Hypothalamus (tissue), 51 donors: ENCODE data around the gene TMEM164.
A peak's percentile ranks its signal among the peaks of the same experiment; 100 is the strongest.

Experiments used
- DNase-seq, 51 donors: peaks; one replicate each; lab custom pipeline; 2025; lab: John Stamatoyannopoulos, UW

The TMEM164 gene

DNA sequence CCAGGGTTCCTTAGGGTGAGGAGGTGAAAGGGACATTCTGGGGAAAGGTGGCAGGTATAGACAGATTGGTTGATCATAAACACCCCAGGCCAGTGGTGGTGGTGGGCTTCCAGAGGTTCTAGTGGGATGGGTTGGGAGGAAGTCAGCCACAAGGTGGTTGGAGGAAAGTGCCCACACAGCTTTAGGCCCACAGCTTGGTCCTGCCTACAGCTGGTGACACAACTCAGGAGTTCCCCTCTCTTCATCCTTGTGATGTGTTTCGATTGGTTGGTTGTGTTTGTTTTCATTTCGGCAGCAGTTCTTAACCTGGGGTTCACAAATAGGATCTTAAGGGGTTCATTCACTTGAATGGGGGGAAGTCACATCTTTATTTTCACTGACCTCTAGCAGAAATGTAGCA, 157.0 kb downstream of the TMEM164 start:
- no peak for DNase-seq

DNA sequence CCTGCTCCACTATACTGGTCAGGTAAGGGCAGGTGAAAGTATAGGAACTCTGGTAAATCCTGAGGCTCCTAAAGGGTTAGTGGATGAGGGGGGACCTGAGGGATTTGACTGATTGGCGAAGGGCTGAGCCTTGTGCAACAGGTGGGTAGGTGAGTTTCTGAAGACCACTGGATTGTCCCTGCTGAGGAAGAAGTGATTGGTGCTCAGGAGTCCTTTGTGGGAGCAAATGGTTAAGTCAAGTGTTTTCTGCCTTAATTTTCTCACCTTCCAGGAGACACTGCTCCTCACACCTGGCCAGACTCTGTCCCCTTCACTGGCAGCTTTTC, 158.4 kb downstream of the TMEM164 start:
- DNase-seq = no peak

DNA sequence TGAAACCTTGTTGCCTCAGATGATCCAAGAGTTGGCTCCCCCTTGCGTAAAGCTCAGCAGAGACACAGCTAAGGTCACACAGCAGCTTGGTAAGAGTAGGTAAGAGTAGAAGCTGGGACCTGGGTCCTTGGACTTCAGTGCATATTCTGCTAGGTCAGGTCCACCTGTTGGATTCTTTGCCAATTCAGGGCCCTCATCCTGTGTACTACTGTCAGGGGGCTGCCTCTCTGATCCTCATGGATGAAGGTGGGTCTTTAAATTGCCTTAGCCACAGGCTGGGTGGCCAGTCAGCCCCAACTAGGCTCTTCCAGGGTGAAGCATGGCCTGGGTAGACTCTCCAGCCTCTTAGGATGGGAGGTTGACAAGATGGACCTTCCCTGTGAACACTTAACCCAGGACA, 159.2 kb downstream of the TMEM164 start:
- DNase-seq = no peak

GRCh38 chrX:110162867-110163266, 160.0 kb downstream of the TMEM164 start:
- DNase-seq = no peak

DNA sequence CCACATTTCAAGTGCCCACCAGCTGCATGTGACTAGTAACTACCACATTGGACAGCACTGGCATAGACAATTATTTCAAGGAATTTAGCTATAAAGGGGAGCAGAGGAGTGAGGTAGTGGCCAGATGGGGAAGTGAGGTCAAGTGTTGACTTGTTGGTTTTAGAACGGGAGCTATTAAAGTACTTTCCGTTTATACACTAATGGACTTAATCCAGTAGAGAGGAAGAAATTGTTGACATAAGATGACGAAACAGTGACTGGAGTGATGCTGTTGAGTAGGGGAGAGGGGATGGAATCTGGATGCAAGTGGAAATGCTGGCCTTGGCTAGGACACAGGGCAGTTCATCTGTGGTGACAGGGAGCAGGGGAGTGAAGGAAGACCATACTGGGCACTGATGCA, 160.6 kb downstream of the TMEM164 start:
- DNase-seq = no peak

DNA sequence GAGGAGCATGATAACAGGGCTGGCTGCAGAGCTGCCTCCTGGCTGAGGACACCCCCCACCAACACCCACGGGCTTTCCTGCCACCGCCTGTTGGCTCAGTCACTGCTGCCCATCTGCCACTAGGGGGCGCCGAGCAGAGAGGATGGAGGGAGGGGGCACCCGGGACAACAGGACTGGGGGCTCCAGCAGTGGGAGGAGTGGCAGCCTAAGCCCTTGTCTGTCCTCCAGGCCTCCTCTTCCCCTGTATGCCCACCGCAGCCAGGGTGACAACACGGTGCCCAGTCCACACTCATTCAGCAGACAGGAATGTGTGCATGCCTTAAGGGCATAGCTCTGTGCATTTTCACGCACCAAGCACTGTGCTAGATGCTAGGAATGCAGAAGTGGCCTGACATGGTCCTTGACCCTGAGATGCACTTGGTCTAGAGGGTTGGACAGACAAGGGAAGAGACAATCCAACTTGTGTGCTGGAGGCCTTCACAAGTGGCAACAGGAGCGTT, 165.1 kb downstream of the TMEM164 start:
- peak in 10 of 51 donors; percentile 1 to 30 (median 4) for DNase-seq

- DNase-seq = peak in 1 of 51 donors; percentile 7
These were observed 165.7 kb downstream of the TMEM164 start for GRCh38 chrX:110168585-110168984.

DNA sequence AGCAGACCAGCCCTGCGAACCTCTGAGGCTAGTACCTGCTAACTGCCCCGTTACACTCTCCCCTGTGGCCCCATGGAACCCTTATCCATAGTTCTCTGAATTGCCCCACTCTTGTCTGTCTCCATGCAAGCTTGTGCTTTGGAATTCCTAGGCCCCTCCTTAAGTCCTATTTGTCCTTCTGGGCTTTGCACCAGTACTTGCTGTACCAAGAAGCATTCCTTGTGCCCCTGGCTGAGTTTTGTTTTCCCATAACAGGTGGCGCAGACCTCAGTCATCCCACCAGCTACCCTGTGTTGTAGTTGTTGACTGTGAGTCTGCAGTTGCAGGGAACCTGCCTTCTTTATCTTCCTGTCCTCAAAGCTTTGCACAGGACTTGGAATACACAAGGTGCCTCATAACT, 167.1 kb downstream of the TMEM164 start:
- DNase-seq = no peak

GRCh38 chrX:110171442-110171841, 168.5 kb downstream of the TMEM164 start:
- DNase-seq = no peak

- DNase-seq = no peak
These were observed 169.3 kb downstream of the TMEM164 start for GRCh38 chrX:110172215-110172614.

GRCh38 chrX:110173192-110174175, 170.6 kb downstream of the TMEM164 start:
- DNase-seq = no peak

DNA sequence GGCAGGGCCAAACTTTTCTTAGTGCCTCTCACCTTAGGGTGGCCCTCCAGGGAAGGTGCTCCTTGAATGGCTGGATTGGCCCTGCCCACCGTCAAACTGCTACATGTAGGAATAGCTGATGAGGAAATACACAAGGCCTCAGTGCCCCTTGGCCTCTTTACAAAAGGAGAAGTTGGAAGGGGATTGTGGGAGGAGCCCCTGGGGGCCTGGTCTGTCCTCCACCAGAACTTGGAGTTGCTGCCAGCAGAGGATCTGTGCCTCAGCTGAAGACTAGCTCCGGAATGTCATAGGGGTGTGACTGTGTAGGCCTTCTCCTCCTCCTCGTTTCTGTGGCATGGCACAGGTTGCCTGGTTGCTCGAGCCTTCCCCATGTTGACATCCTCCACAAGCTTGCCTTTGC, 172.2 kb downstream of the TMEM164 start:
- no peak for DNase-seq

DNA sequence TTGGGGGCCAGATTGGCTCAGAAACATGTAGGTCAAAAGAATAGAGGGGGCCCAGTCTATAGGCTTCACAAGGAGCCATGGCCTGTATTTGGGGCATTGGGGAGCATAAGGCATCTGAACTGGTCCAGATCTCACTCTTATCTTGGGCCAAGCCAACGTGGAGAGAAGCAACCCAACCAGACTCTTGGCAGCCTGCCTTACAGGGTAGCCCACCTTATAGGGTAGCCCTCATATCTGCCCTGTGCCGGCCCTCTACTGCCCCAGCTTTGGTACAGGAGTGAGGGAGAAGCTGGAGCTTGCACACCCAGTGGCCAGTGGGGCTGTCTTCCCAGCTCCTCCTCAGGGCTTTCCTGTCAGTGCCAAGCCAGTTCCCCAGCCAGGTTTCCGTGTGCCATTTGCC, 172.8 kb downstream of the TMEM164 start:
- DNase-seq = peak in 2 of 51 donors; percentile 3 to 7

- DNase-seq = no peak
These were observed 175.4 kb downstream of the TMEM164 start for GRCh38 chrX:110178179-110178865.

DNA sequence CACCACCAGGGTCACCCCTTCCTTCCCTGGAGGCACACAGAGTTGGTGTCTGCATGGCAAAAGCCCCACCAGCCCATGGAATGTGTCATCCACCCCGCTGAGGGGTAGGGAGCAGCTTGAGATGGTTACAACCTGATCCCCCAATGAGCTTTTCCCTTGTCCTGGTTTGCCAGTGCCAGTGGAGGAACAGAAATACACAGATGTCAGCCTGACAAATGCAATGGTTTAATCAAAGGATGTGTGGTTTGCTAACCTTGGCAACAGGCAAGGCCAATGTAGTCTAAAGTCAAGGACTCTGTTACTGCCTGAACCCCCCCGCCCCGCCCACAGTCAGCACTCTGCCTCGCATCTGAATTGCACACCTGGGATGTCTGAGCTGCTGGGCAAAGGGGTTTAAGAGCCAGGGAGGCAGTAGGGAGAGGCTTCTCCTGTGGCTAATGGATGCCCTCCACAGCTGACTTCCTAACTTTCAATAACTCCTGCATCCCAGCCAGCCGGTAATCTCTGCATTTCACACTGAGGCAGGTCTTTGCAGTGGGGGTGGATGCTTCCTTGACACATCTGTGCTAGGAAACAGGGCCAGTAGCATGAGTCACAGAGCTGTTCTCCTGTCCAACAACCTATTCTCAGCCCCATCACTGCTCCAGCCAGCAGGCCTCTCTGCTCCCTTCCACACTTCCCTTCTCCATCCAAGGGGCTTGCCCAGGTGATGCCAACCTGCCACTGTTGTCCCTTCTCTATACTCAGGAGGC, 177.4 kb downstream of the TMEM164 start:
- peak in 1 of 51 donors; percentile 9 for DNase-seq

GRCh38 chrX:110180928-110181310, 178.0 kb downstream of the TMEM164 start:
- no peak for DNase-seq

DNA sequence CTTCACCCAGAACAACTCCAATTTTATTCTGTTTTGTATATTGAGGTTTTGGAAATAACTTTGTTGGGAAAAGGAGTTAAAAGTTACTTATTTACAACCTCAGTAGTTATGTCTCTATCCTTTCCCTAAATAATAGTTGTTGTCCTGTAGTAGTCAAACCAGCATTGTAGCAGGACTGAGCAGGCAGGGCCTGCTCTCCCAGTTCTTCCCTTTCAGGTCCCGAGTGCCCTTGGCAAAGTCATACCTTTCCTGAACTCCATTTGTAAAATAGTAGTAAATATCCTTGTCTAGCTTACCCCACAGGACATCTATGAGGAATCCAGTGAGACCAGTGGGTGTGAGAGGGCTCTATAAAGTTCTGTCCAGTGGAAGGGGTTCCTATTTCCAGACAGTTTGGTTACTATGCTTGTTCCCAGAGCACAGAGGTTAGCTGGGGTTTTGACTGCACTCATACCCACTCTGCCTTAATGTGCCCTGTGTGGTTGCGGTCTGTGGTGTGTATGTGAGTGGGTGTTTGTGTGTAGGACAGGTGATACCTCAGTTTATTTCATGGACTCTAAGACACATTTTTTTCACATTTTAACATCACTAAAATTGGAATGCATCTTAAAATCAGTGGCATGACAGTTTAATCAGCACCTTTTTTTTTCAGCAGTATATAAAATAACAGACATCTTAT, 178.7 kb downstream of the TMEM164 start:
- no peak for DNase-seq

DNA sequence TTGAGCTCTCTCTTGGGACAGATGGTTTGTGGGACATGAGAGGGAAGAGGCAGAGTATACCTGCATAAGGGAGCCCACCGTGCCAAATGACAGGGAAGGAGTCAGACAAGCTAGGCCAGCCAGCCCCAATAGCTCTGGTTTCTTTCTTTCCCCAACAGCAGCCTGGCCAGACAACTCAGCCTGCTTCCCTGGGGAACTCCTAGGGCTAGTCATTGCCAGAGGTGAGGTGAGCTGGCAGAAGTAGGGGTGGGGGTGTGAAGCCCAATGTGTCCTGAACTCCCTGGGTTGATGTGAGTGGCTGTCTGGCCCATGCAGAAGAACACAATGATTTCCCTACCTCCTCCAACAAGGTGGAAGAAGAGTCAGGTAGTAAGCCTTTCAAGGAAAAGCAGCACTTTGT, 179.4 kb downstream of the TMEM164 start:
- DNase-seq = no peak

DNA sequence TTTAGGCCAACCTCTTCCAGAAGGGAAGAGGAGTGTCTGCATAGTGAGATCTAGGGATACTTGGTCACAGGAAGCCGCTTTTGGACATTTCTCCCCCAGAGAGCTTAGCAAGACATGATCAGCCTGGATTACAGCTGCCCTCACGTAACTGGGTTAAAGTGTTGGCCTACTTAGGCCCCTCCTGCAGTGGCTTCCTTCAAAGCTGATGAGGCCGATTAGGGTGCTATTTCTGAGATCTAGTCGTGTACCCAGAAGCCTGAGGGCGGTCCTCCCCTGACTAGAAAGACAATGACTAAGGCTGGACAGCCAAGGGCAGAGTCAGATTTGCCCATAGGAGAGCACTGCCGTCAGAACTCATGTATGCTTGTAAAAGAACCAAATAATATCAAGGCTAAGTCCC, 180.0 kb downstream of the TMEM164 start:
- no peak for DNase-seq

GRCh38 chrX:110183314-110183713, 180.4 kb downstream of the TMEM164 start:
- no peak for DNase-seq
